Fibroblast of mammary gland (primary cell): ENCODE results near the gene KEAP1.

Source experiments
- DNase-seq: peaks from one replicate; pipeline ENCODE4 v3.0.0-alpha.2; 2010; ENCODE audit warnings: low read depth
- H3K4me3 ChIP-seq: 2 replicates; pipeline ENCODE4 v1.5.1; 2011; ENCODE audit warnings: low read depth, mild to moderate bottlenecking, low read length, moderate library complexity; ENCODE audit not compliant: control insufficient read depth
- TF ChIP-seq, protein P1 (sequence below): conservative IDR thresholded peaks from 2 replicates; pipeline ENCODE4 v1.5.1; 2011; ENCODE audit warnings: low read depth, low read length, inconsistent platforms; ENCODE audit not compliant: control insufficient read depth, insufficient read depth

The KEAP1 gene

GRCh38 chr19:10508036-10508435, 4.9 kb upstream of the KEAP1 start:
- TF ChIP-seq, protein P1, sequence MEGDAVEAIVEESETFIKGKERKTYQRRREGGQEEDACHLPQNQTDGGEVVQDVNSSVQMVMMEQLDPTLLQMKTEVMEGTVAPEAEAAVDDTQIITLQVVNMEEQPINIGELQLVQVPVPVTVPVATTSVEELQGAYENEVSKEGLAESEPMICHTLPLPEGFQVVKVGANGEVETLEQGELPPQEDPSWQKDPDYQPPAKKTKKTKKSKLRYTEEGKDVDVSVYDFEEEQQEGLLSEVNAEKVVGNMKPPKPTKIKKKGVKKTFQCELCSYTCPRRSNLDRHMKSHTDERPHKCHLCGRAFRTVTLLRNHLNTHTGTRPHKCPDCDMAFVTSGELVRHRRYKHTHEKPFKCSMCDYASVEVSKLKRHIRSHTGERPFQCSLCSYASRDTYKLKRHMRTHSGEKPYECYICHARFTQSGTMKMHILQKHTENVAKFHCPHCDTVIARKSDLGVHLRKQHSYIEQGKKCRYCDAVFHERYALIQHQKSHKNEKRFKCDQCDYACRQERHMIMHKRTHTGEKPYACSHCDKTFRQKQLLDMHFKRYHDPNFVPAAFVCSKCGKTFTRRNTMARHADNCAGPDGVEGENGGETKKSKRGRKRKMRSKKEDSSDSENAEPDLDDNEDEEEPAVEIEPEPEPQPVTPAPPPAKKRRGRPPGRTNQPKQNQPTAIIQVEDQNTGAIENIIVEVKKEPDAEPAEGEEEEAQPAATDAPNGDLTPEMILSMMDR: no peak
- no peak overlapping the region for H3K4me3 ChIP-seq
- no peak for DNase-seq

GRCh38 chr19:10505583-10506229, 2.5 kb upstream of the KEAP1 start:
- H3K4me3 ChIP-seq: no peak overlapping the region
- DNase-seq: peak; percentile 69
- TF ChIP-seq, protein P1: peak; percentile 85

DNA sequence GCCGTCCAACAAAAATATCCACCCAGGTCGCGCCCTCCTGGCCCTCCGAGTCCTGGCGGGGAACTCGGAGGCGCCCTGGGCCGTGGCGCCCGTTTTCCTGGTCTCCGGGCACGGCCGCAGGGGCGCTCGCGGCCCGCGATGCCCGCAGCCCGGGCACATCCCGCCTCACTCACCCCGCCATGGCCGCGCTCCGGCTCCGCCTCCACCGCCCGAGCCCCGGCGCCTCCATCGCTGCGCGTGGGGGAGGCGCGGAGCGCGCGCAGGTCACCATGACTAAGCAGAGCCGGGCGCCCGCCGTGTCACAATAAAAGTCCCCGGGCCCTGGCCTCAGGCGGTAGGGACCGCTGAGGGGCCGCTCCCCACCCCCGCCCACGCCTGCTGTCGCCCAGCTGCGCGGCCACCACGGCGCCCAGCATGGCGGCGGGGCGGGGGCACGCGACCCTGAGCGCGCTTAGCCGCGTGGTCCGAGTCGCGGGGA, 593 bp downstream of the KEAP1 start:
- peak; percentile 83 for DNase-seq
- H3K4me3 ChIP-seq: peak overlapping the region; percentile 84
- TF ChIP-seq, protein P1: no peak

DNA sequence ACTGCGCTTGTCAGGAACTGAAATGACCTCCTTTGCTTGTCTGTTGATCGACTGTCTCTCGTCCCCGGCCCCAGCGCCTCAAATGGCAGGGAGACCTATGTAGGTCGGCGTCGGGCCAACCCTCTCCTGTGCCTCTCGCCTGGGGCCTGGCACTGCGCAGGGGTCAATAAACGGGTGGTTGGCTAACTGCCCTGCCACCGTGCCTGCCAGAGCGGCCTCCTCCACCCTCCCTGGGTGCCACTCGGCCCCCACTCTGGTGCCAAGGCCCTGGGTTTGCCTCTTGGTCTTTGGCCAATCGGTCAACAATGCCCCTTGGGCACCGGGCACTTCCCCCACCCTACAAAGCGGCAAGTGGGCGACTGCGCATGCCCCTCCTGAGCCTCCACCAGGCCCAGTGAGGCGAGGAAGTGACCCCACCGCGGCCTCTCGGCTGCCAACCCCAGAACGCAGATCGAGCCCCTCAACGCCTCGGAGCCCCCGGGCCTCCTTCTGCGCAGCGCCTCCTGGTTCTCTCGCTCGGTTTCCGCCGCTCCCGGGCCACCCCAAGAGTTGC, 1.1 kb downstream of the KEAP1 start:
- no peak for DNase-seq
- H3K4me3 ChIP-seq: peak overlapping the region; percentile 84
- TF ChIP-seq, protein P1: no peak

DNA sequence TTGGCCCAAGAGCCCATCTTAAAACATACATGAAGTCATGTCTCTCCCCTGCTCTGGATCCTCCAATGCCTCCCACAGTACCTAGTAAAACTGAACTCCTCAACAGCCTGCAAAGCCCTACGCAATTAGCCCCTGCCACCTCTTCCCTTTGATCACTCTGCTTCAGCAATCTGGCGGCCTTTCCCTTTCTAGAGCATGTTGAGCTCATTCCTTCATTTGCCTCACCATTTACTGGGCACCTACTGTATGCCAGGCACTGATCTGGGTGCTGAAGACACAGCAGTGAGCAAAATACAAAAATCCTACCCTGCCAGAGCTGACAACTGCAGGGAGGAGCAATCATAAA, 2.9 kb downstream of the KEAP1 start:
- no peak overlapping the region for H3K4me3 ChIP-seq
- no peak for DNase-seq
- TF ChIP-seq, protein P1: no peak

DNA sequence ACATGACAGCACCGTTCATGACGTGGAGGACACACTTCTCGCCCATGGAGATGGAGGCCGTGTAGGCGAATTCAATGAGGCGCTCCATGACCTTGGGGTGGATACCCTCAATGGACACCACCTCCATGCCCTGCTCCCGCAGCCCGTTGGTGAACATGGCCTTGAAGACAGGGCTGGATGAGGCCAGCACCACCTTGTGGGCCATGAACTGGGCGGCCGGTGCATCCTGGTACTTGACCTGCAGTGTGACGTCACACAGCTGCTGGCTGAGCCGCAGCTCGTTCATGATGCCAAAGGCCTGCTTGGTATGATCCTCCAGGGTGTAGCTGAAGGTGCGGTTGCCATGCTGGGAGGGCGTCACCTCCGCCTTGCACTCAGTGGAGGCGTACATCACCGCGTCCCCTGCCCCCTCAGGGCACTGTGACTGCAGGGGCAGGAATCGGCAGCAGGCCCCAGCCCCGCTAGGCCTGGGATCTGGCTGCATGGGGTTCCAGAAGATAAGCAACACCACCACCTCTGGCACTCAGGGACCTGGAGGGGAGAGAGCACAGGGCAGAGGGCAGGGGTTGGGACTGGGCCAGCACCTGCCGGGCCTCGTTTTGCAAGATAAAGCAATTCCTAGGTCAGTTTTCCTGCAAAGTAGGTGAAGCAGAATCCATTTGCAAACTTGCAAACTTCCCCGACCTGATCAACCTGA, 3.5 kb downstream of the KEAP1 start:
- TF ChIP-seq, protein P1: no peak
- no peak for DNase-seq
- H3K4me3 ChIP-seq: no peak overlapping the region
